ENCODE measurements around the gene PCGF3.

GRCh38 chr4:726235-726787, 20.7 kb downstream of the PCGF3 start:
- TF ChIP-seq EZH2 (IDR thresholded peaks at IDR 0.05; ENCODE audit: low read length, unreplicated experiment) (no peak), CTCF (conservative IDR thresholded peaks at IDR 0.05; ENCODE audit: low read depth, low read length) (no peak)
